Myocyte (in vitro differentiated cells): Measurements from ENCODE around the gene ACR. TPM values are rescaled to one million over a fixed set of nuclear protein-coding genes. Genes with fewer than 3 reads are reported as not detected.
"Not testable (repeated sequence)": the region's sequence is repeated elsewhere in the genome, so short reads cannot be mapped to it uniquely, and the experiment has no call there.

ENCODE experiments used
- DNase-seq: peaks from one replicate; pipeline ENCODE4 v3.0.0-alpha.2; 2012; ENCODE audit warnings: low read depth
- total RNA-seq: library from RNA; depleted of rRNA; stranded (reverse); fragments of >200 nt; gene quantifications from 2 replicates; pipeline ENCODE4 v1.2.3, GENCODE V29; 2014

The ACR gene
- total RNA-seq, 1 donor from 2014 or later, result not detected

GRCh38 chr22:50731811-50732624 lies 6.0 kb upstream of the ACR start:
- DNase-seq, result peak; percentile 39

- no peak for DNase-seq
Measured at GRCh38 chr22:50732681-50733080, 5.3 kb upstream of the ACR start.

GRCh38 chr22:50733521-50734342 lies 4.3 kb upstream of the ACR start:
- peak; percentile 75 for DNase-seq

- peak; percentile 15 for DNase-seq
Measured at GRCh38 chr22:50734343-50734771, 3.6 kb upstream of the ACR start.

GRCh38 chr22:50734986-50735738 lies 2.8 kb upstream of the ACR start:
- no peak for DNase-seq

GRCh38 chr22:50735739-50736030 lies 2.3 kb upstream of the ACR start:
- DNase-seq, result no peak

GRCh38 chr22:50738649-50739227 lies 734 bp downstream of the ACR start:
- no peak for DNase-seq

GRCh38 chr22:50739279-50739691 lies 1.3 kb downstream of the ACR start:
- no peak for DNase-seq

GRCh38 chr22:50739894-50740293 lies 1.9 kb downstream of the ACR start:
- peak; percentile 50 for DNase-seq

GRCh38 chr22:50740714-50741113 lies 2.7 kb downstream of the ACR start:
- DNase-seq, result not testable (repeated sequence)

- DNase-seq, result not testable (repeated sequence)
Measured at GRCh38 chr22:50744424-50744823, 6.4 kb downstream of the ACR start.

GRCh38 chr22:50747521-50747920 lies 9.5 kb downstream of the ACR start:
- DNase-seq, result not testable (repeated sequence)

- DNase-seq, result not testable (repeated sequence)
Measured at GRCh38 chr22:50748630-50749029, 10.6 kb downstream of the ACR start.

- not testable (repeated sequence) for DNase-seq
Measured at GRCh38 chr22:50749302-50750074, 11.5 kb downstream of the ACR start.

GRCh38 chr22:50755251-50755650 lies 17.2 kb downstream of the ACR start:
- not testable (repeated sequence) for DNase-seq

- not testable (repeated sequence) for DNase-seq
Measured at GRCh38 chr22:50756406-50756805, 18.4 kb downstream of the ACR start.

- DNase-seq, result peak; percentile 43
Measured at GRCh38 chr22:50756949-50757491, 19.0 kb downstream of the ACR start.

- DNase-seq, result peak; percentile 57
Measured at GRCh38 chr22:50759597-50760341, 21.8 kb downstream of the ACR start.

GRCh38 chr22:50761829-50762228 lies 23.8 kb downstream of the ACR start:
- DNase-seq, result not testable (repeated sequence)
